Tongue (tissue), 2 donors: Measurements from ENCODE around the gene MAP7. TPM values are rescaled to one million over a fixed set of nuclear protein-coding genes. Genes with fewer than 3 reads are reported as not detected.
"Not testable (repeated sequence)": the region's sequence is repeated elsewhere in the genome, so short reads cannot be mapped to it uniquely, and the experiment has no call there.

Experiments
- DNase-seq: peaks from one replicate; pipeline ENCODE4 v3.0.0-alpha.2; 2015
- total RNA-seq: library from RNA; depleted of rRNA; stranded (reverse); fragments of >200 nt; gene quantifications from one replicate; pipeline ENCODE4 v1.2.3, GENCODE V29; 2014

MAP7 gene
- 6.1 TPM for total RNA-seq

- DNase-seq: peak; percentile 72
These were observed at the start of gene MAP7 for GRCh38 chr6:136550330-136551071. Gene MAP7, minus strand, starts transcription at chr6:136550422. Its CDS starts 14 bp downstream, at chr6:136550408.

DNA sequence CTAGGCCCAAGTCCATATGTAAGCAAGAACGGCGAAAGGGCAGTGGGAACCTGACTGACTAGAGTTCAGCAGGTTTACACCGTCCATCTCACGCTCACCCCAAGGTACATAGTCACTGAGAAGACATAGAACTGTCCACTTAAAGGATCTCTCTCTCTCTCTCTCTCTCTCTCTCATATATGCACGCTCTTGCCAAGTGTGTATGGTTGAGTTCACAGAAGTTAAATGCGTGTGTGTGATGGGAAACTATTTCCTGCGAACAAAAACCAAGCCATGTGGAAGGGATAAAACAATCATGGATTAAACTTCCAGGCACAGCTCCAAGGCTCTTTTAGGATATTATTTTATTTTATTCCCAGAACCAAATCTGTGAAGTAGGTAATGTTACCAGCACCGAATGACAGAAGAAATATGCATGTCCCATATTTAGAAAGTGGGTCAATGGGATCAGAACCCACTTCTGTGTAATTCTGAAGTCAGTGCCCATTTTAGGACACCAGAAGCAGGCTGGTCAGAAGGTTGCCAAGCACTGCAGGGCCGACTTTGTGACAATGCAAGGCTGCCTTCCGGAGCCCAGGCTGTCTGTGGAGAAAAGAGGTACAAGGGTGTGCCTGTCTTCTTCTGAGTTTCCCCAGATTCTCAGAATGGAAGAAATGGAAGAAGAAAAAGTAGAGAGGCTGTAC is 49.2 kb upstream of the MAP7 start:
- DNase-seq: peak; percentile 68

DNA sequence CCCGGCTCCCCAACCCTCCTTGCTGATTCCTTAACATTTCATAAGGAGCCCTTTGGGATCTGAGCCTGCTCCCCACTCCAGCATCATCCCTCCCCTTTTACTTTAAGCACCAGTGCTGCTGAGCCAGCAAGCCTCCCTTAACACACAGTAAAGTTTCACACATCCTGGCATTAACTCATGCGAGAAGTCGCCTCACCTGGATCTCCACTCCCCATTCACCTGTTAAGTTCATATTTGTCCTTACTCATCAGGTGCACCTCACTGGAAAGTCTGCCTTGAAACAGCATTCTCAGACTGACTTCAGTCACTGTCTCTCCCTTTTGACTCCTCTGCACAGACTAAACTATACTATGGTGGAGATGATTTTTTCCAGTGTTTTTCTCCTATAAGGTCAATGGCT is 47.8 kb upstream of the MAP7 start:
- no peak for DNase-seq

- no peak for DNase-seq
These were observed 44.4 kb upstream of the MAP7 start for GRCh38 chr6:136594671-136595070.

DNA sequence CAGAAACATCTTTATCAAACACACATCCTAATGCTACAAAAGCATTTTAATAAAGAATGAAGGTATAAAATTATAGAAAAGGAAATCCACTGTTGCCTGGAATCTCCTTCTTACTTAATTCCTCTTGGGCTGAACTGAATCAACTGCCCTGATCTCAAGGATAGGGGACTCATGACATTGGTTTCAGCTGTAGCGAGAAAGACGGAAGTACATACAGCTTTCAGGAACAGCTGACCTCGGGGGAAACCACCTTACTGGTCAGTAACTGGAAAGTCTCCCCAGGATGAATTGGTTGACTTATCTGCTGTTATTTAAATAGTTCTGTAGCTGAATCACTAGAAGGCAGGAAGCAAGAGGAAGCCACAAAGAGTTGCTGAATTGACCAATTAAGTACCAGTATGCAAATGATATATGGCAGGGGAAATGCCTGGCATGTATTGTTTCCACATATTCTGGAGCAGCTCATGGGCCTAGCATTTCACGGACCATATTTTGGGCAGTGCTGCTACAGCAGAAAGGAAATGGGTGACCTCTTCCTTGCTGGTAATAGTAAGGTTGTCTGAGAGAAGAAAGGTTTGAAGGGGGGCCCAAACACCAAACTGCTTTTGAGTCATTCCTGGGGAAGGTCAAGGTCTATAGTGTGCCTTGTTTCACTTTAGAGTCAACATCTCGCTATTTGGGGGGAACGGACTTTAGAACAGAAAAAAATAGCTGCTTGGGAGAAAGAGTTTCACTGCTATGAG is 43.7 kb upstream of the MAP7 start:
- DNase-seq: no peak

- no peak for DNase-seq
These were observed 42.9 kb upstream of the MAP7 start for GRCh38 chr6:136592930-136593673.

DNA sequence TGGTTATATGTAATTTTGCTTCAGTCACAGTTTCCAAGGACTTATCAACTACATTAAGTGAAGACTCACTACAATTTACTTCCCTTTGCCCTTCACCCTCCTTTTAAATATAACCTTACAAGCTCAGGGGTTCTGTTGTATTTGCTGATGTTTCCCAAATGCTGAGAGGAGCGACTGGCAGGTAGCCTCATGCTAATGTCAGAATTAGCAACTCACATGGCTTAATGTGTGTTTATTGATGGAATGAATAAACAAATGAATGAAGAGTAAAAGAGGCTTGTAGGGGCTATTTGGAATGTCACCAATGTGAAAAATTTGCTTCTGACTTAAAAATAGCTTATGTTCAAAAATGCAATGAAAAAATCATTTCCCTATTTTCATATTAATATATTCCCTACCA is 41.4 kb upstream of the MAP7 start:
- DNase-seq: no peak

- DNase-seq: not testable (repeated sequence)
These were observed 40.6 kb upstream of the MAP7 start for GRCh38 chr6:136590846-136591245.

- no peak for DNase-seq
These were observed 37.3 kb upstream of the MAP7 start for GRCh38 chr6:136587527-136587926.

GRCh38 chr6:136586295-136586694 is 36.1 kb upstream of the MAP7 start:
- no peak for DNase-seq

DNA sequence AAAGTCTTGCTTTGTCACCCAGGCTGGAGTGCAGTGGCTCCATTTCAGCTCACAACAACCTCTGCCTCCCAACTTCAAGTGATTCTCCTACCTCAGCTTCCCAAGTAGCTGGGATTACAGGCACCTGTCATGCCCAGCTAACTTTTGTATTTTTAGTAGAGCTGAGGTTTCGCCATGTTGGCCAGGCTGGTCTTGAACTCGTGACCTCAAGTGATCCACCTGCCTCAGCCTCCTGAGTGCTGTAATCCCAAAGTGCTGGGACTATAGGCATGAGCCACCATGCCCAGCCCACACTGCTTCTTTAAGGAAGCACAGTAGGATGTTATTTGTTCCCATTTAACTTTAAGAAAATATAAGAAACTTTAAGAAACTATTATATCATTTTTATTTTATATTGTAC is 35.3 kb upstream of the MAP7 start:
- not testable (repeated sequence) for DNase-seq

DNA sequence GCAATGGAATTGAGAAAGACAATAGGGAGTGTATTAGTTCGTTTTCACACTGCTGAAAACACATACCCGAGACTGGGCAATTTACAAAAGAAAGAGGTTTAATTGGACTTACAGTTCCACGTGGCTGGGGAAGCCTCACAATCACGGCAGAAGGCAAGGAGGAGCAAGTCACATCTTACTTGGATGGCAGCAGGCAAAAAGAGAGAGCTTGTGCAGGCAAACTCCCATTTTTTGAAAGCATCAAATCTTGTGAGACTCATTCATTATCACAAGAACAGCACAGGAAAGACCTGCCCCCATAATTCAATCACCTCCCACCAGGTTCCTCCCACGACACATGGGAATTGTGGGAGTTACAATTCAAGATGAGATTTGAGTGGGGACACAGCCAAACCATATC is 34.1 kb upstream of the MAP7 start:
- not testable (repeated sequence) for DNase-seq

DNA sequence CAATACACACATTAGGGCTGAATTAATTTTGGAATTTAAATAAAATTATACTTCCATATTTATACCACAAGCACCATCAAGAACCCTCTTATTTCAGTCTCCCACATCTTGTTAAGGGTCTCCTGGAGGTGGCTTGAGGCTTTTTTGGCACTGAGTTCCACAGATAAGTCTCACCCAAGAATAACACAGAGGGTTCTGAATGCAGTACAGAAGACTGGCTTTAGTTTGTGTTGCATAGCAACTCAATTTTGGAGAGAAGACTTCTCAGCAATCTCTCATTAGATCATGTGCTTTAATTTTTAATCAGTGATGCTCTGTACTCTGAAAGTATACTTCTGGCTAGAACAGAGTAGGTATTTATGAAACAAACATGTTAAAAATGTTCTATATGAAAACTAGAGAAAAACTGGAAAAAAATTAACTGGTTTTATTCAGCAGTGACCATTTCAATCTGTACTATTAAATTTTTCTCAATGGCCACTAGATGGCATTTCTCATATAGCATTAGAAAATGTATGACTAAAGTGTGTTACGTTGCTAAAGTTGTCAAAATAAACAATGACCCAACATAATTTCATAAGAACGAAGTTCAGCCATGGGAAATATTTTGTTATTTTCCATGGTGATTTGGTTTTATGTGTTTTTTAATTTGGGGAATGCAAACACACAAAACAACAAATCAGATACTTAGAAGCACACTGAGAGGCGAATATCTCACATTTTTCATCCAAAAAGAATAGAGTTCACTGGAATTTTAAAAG is 32.7 kb upstream of the MAP7 start:
- peak; percentile 54 for DNase-seq

- no peak for DNase-seq
These were observed 29.6 kb upstream of the MAP7 start for GRCh38 chr6:136579800-136580199.

DNA sequence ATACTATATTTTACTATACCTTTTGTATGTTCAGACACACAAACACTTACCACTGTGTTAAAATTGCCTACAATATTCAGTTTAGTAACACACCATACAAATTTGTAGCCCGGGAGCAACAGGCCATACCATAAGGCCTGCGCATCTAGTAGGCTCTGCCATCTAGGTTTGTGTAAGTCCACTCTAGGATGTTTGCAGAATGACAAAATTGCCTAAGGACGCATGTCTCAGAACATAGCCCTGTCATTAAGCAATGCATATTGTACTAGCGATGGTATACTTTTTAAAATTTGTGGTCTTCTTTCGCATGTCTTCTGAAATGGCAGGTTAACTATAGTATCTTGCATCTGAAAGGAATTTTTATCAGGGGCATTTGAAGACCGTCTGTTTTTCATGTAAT is 26.6 kb upstream of the MAP7 start:
- no peak for DNase-seq

GRCh38 chr6:136571496-136571895 is 21.3 kb upstream of the MAP7 start:
- DNase-seq: no peak

DNA sequence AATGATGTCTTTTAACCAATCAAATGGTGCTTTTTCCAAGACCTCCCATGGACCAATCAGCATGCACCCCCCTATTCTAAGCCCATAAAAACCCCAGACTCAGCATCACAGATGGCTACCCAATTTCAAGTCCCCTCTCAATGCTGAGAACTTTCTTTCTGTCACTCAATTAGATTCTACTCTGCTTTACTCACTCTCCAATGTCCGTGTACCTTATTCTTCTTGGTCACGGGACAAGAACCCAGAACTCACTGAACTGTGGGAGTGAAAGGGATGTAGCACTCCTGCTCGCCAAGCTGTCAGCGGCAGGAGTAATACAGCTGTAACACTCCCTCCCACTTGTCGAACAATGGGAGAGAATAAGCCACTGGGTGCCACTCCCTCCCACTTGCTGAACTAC is 20.8 kb upstream of the MAP7 start:
- no peak for DNase-seq

- no peak for DNase-seq
These were observed 17.9 kb upstream of the MAP7 start for GRCh38 chr6:136568129-136568528.

- DNase-seq: no peak
These were observed 17.5 kb upstream of the MAP7 start for GRCh38 chr6:136567688-136568087.

DNA sequence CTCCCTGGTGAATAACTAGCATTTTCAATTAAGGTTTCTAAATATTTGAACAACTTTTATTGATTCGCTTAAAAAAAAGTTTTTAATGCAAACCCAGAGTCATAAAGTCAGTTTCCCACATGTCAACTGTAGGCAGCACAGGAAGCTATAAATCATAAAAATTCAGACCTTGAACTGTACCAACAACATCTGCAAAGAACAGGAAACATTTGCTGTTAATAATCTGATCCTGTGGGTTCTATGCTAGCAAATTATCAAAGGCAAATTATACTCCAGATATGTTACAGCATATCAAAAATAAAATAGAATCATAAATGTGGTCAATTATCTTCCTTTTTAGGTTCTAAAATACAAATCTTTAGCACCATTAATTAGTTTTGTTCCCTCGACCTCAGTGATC is 16.6 kb upstream of the MAP7 start:
- DNase-seq: no peak

GRCh38 chr6:136566007-136566487 is 15.8 kb upstream of the MAP7 start:
- DNase-seq: no peak

DNA sequence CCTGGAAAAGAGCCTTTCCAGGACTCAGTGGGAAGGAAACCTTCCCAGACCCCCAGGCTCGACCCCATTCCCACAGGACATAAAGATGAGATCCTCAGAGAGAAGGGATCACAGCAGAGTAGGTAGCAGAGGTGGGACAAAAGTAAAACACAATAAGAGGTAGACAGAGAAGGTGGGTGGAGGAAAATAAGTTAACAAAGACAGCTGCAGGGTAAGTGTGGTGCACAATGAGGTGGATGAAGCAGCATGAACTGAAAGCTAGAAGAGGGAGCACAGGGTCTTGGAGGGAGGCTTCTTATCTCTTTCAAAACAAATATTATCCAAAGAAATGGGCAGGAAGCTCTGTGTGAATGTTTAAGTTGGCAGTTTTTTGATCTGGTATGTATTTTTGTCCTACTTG is 14.0 kb upstream of the MAP7 start:
- no peak for DNase-seq
